GM19463 (cell line): ENCODE data around the gene KRT2.

Source experiments
- ATAC-seq: cut with Tn5 transposase; IDR thresholded peaks from one replicate; pipeline ENCODE4 v1.9.1; 2021; ENCODE audit warnings: mild to moderate bottlenecking, moderate library complexity; ENCODE audit not compliant: unreplicated experiment

KRT2 gene

DNA sequence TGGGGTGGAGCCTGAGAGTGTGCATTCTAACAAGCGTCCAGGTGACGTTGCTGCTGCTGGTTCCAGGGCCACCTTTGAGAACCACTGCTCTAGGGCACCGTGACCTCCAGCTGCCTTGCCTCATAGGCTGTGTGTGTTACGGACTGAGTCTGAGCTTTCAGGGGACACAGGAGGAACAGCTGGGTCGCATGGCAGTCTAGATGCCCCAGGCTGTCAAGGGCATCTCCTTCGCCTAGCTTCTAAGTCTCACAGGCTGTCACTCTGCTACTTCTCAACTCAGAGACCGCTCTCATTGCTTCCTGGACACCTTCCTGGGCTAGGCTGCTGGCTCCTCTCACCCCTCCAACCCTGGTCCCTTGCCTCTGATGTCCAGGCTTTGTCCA, 34.6 kb downstream of the KRT2 start:
- ATAC-seq: no peak

DNA sequence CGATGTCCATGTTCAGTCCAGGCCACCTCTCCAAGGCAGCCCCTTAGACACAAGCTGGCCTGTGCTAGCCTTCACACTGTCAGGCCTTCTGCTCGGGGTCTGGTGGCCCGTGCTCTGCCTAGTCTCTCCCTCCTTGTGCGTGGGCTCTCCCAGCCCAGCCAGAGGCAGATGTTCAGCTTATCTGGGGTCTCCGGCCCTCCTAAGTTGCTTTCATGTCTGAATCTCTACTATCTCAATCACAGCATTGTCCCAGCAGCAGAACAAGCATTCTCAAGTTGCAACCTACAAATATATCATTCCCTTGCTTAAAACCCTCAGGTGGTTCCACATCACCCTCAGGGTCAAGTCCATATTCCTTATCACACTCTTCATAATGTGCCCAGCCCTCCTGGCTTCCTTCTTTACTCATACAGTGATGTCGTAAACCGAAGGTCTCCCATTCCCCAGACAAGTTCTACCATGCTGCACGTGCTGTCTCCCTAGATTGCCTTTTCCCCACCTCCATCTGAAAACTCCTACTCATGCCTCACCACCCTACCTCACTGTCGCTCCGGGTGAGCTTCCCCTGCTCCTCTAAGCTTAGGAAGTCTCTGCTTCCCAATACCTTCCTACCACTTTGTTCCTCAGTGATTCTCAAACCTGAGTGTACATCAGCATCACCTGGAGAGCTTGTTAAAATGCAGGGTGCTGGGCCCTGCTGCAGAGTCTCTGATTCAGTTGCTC, 35.2 kb downstream of the KRT2 start:
- ATAC-seq: no peak

DNA sequence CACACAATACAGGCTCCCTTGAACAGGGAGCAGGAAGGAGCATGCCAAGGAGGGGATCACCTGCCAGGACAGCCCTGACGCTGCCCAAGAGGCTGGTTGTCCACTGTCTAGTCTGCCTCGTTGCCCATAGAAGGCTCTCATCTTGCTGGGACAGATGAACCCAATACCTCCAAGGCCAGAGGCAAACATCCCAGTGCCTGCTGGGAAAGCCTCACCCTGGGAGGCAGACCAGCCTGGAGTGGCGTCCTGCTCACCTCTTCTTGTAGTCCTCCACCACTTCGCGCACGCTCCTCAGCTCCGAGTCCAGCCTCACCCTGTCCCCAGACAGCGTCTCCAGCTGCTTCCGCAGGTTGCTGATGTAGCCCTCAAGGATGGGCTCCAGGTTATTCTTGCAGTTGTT, 36.1 kb downstream of the KRT2 start:
- ATAC-seq: no peak

DNA sequence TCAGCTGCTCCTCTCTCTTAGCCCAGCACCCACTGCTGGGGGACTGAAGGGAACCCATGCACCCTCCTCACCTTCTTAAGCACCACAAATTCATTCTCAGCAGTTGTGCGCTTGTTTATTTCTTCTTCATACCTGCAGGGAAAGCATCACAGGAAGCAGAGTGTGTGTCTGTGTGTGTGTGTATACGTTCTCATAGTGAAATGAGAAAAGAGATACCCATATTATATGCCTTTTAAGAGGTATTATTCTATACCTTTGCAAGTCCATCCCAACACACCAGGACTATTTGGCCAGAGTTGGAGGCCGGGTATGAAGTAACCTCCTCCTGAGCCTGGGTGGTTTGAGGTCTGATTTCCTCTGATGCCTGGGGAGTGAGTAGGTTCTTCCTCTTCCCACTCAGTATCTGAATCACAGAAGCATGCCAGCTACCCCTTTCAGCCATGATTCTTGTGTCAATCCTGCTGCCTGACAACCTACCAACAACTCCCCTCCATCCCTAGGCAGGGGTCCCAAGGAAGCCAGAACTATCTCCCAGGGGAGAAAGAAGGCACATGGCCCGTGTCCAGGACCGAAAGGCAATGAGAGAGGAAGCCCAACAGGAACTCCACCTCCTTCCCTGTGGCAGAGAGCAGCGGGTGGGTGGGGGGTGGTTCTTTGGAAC, 36.7 kb downstream of the KRT2 start:
- no peak for ATAC-seq

DNA sequence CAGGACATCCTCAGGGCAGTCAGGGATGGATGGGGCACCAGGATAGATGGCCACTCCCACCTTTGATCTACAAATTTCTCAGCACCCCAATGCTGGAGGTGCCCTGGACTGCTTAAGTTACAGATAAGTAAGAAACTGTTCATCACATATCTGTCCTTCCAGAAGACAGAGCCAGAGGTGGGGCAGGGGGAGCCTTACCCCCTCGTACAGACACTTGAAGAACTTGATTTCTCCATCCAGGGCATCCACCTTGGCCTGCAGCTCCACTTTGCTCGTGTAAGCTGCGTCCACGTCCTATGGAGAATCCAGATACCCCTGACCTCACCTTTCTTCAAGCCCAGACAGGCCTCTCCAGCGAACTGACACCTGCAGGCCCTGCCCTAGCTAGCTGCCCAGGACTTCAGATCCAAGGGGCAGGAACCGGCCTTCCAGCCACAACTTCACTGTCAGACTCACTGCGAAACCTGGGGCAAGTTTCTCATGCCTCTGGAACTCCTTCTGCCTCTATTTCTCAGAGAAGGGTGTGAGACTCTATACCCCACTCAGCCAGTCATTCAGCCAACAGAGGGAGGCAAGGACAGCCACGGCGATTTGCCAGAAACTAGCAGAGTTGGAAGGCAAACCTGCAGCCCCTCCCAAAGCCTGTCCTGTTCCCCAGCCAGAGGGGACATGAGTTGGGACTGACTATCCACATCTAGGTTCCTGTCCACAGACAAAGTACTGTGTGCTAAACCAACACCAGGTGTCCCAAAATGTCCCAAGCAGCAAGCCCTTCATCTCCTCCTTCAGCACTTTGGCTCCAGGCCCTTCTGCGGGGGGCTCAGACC, 37.4 kb downstream of the KRT2 start:
- ATAC-seq: no peak

DNA sequence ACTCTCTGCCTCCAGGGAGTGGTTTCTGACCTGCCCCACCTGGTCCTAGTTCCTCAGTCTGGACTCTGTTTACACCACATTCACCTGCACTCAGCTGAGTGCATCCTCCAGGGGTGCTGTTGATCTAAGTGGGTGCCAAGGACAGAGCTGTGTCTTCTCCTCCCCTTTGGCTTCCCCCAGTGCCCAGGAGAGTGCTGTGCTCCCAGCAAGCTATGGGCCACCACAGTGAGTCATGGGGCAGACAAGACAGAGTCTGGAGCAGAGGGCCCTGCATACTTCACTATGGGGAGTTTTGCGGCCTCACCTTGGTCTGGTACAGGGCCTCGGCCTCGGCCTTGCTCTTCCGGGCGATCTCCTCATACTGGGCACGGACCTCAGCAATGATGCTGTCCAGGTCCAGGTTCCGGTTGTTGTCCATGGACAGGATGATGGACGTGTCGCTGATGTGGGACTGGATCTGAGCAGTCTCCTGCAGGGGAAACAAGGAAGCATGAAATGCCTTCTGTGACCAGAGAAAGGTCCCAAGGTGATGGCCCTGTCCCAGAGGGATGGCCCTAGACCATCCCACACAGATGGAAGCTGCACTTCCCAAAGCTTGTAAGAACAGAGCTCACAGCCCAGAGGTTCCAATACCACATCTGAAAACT, 38.5 kb downstream of the KRT2 start:
- ATAC-seq: no peak

DNA sequence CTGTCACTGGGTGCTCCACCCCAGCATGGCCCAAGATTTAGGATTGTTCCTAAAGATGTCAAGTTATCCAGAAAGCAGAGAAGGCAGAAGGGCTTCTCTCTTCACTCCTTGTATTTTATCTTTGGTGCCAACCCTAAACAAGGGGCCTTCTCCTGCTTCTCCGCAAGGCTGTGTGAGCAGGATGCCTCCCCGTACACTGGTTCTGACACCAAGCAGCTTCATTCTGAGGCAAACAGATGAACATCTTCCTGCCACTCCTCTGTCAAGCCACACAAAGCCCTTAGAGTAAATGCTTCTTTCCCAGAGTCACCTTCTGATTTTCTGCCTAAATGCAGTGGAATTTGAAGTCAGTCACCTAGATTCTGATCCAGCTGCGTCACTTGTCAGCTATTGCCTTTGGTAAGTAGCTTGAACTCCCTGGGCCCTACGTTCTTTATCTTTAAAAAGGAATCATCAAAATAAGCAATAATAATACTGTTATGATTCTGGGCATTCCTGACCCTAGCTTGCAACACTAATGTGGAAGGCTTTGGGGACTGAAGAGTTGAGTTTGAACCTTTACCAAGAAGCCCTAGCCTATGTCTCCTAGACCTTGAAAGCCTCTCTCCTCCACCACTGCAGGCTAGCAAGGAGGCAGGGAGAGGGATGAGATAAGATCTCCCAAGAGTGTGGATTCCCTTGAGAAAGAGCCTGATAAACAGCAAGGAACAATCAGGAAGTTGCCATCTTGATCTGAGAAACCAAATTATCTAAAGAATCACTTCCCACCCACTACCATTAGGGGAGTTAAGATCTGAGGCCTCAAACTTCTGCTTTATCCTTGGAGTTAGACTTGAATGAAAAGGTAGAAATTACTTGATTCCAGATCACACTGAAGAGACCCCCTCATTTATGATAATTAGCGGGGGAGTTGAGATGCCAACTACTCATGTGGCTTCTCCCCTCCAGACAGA, 39.3 kb downstream of the KRT2 start:
- ATAC-seq: no peak

DNA sequence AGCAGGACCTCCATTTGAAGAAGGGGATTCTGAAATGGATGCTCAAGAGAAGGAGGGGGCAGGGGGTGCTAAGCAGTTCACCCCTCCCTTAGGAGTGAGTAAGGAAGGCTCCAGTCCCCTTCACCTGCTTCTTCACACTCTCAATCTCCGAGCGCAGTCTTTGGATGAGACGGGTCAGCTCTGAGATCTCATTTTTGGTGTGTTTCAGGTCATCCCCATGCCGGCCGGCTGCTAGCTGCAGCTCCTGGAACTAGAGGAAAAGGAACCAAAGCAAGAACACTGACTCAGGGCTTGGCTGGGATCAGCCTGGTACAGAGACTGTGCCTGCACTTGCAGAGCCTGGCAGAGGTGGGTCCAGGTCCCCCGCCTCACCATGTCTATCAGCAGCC, 40.9 kb downstream of the KRT2 start:
- no peak for ATAC-seq

DNA sequence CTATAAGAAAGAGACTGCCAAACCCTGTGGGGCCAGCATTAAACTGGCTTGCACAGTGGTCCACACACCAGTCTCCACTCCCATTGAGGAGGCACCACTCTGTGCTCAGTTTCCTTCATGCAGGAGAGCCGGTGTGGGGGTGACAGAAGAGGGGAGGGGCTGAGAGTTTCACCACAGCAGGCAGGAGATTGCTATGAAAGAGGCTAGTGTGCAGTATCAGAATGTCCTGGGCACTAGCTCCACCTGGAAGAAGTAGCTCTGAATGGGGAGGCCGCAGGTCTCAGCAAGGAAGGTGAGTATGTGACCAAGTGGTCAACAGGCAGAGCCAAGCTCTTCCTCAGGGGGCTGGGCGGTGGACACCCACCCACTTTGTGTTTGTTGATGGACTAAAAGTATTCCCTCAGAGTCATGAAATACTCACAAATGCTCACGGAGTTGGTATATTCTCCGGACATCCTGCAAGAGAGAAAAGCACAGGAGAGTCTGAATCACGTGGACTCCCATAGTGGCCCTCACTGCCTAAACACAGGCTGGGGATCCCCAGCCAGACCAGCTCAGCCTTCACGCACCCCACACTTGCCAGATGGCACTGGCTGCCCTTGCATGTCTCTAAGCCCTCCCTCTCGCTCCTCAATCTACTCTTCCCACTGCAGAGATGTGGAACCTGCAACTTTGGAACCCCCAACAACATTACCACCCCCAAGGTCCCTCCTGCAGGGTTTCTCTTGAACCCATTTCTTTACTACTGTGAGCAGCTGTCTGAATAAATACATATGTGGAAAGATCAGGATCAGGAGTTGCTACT, 43.0 kb downstream of the KRT2 start:
- no peak for ATAC-seq

DNA sequence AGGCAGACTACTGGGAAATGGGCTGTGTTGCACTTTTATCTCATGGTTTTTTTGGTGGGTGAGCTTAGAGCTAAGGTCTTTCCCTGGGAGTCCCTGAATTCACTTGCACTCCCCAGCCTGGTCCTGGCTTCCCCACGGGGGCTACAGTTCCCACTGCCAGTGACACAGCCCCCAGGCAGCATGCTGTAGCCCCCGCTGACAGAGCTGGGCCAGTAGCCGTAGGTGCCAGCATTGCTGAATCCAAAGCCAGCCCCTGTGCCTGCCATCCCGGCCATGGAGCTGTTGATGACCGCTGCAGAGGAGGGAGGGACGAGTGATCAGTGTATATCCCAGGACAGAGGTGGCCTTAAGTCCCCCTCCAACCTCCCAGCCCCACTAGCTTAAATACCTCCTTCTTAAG, 43.9 kb downstream of the KRT2 start:
- no peak for ATAC-seq

DNA sequence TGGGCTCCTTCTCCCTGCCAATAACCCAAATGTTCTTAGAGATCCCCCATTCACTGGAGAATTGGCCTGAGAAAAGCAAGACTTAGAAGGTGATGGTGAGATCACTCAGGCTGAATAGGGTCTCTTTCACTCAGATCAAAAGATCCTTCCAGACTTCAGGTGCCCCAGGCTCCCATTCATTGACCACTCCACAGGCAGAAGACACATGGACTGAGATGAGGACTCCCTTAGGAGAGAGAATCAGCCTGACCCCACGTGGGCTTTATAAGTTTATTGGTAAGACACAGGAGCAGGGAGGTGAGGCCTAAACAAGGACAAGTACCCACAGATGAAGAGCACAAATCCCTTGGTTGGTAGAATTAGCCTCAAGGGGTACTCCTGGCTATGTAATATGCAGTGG, 44.7 kb downstream of the KRT2 start:
- ATAC-seq: no peak

DNA sequence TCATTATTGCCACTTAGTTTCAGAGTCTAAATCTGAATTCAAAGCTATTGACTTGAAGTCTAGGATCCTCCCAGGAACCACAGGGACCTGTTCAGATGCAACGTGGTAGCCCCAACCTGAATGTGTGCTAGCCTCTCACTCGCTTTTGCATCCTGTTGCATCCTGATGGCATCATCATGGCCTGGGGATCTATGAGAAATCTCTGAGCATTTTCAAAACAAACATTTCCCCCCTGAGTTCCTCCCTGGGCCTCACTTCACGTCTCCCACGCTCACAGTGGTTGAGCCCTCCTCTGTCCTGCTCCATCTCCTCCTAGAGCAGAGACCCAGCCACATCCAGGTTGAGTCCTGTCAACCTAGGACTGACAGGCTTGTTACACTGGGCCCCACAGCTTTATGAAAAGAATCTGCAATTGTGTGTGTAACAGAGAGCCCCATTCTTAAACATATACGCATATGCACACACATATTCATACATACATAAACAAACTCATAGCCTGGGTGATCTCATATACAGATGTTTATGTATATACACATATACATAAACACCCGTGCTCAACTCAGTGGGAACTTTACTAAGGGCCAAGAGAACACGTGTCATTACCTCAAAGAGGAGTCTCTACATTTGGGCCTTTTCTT, 45.3 kb downstream of the KRT2 start:
- no peak for ATAC-seq

DNA sequence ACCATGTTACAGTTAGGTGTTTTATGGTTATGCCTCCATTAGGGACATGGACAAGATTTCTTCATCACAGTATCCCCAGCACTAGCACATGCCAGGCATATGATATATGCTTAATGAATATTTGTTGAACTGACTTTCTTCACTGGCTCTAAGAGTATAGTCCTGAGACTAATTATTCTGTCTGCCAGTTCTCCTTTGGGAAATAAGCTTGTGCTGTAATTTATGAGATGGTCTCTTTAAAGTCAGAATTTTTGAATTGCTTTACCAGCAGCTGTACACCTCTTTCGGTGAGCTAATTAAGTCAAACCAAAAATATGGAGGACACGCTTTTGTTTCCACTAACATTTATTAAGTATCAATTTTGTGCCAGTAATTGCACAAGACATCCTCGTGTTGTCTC, 45.9 kb downstream of the KRT2 start:
- no peak for ATAC-seq

DNA sequence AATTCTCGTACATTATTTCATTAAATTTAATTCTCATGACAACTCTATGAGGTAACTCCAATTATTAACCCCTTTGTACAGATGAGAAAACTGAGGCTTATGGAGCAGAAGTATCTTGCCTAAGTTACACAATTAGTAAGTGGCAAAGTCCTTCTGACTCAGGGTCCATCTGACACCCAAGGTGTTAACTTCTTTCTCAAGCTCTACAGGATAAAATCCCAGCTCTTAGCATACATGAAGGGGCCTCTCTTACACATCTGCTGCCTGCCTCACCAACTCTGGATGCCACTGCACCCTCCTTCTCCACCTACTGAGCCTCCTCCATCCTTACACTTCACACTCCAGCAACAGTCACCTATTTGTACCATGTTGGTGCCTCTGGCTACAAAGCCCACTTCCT, 46.5 kb downstream of the KRT2 start:
- no peak for ATAC-seq

DNA sequence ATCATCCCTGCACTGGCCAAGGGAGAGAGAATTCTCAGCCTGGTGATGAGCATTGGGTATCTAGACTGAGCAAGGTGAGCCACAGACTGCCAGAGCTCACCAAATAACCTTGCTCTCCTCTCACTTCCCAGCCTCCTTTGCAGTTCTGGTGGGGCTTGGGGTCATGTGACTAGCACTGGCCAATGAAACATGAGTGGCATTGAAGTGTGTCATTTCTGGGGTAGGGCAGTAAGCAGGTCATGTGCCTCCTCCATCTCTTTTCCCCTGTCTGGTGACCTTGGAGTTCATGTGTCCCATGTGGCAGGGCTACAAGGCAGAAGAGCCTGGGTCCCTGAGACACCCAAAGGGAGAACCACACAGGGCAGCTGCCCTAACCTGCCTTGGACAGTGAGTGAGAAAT, 47.2 kb downstream of the KRT2 start:
- no peak for ATAC-seq

DNA sequence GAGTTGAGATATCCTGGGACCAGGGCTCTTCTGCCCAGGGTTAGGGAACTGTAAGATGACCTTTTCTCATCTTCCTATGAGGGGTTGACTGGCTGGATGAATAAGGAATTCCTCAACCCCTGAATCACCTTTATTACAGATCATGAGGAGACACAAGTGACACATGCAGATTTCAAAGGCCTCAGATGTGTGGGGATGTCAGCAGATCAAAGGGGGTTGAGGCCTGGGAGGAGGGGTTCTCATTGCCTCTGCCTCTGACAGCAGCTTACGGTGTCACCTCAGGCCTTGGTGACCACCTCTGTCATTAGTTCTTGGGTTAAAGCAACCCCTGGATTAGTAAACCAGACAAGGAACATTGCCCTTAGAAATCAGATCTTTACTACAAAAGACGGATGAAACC, 48.7 kb downstream of the KRT2 start:
- no peak for ATAC-seq

DNA sequence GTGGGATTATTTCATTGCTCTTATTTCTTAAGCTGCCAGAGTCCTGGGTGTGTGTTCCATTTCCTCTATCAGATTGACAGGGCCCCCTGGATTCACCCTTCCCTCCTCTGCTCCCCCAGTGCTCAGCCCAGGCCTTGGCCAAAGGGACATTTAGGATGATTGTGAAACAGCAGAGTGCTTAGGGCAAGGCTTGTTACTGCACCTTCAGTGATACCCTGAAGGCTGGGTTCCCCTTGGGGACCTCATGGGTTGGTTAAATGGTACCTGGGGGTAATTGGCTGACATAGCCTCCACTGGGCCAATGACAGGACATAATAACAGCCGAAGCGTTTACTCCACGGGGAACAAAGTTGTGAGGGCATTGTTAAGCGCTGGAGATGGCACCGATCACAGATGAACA, 49.5 kb downstream of the KRT2 start:
- no peak for ATAC-seq

DNA sequence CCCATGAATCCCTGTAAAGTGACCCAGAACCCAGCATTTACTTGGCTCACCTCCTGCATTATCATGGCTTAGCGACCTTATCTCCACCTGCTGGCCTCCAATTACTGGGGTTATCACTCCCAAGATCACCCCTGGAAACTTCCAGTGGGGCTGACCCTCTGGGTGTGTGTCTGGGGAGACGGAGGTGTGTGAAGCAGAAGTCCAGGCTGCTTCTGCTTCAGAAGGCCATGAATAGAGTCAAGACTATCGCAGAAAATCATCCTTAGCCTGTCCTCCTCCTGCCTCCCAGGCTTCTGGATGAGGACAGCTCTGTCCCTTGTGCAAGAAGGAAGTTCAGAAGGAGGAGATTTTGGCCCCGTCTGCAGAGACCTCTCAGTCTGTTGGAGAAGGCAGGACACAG, 50.3 kb downstream of the KRT2 start:
- no peak for ATAC-seq

DNA sequence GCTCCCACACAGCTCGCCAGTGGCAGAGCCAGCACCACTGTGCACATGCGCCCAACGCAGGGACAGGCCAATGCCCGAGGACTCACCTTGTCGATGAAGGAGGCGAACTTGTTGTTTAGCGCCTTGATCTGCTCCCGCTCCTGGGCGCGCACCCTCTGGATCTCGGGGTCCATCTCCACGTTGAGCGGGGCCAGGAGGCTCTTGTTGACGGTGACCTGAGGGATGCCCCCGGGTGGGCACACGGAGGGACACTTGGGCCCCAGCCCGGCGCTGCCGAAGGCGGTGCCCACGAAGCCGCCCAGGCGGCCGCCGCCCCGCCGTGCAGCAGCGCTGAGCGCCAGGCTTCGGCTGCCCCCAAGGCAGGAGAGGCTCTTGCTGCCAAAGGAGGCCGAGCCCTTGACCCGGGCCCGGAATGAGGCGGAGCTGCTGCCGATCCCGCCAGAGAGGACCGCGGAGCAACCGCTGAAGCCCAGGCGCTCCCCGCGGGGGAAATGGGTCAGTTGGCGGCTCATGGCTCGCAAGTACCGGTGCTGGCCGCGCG, 51.0 kb downstream of the KRT2 start, which contains the start of gene KRT72:
TSS of gene KRT72 (minus strand) at position 523 of the 541 bp plus-strand sequence. CDS start at position 512, 11 bp downstream.
- ATAC-seq: no peak
